Anterior cingulate cortex (tissue), 58 donors: Measurements from ENCODE around the gene CAMK2D.

Experiments
- DNase-seq, 58 donors: peaks; one replicate each; lab custom pipeline; 2025; lab: John Stamatoyannopoulos, UW

CAMK2D gene

DNA sequence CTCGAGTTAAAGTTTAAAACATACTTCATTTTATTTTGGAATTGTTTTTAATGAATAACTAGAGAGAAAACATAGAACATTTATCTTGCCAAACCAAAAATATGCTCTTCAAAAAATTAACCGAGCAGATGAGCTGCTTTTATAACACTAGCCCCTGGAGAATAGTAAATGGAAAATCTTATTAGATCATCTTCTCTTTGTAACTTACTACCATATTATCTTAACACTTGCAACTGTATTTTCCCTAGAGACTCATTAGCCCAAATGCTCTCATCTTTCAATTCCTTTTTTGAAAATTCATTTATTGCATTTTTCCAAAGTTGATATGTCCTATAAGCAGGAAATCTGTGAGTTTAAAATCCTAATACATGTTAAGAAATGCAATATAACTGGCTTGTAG lies 143.3 kb downstream of the CAMK2D start:
- DNase-seq: no peak

DNA sequence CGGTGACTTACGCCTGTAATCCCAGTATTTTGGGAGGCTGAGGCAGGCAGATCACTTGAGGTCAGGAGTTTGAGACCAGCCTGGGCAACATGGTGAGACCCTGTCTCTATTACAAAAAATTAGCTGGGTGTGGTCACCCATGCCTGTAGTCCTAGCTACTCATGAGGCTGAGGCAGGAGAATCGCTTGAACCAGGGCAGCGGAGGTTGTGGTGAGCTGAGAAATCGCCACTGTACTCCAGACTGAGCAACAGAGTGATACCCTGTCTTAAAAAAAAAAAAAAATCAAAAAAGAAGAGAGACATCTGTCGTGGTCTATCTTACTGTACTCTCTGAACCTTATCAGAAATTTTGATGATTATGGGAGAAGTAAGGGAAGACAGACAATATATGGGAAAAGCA lies 144.3 kb downstream of the CAMK2D start:
- no peak for DNase-seq

DNA sequence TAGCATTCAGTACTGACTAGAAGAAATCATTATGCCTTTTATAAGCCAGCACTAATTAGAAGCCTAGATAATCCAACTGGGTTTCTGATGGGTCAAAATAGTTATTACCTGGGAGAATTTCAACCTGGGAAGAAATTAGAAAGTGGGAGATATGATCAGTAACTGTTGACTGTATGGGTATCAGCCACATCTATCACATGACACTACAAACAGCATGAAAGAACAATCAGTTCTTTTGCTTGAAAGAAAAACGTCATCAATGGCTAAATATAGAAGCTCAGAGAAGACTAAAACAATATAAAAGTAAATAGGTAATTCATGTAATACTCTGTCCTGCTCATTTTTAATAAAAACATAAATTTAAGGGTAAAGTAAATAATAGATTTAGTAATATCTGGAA lies 145.1 kb downstream of the CAMK2D start:
- no peak for DNase-seq

DNA sequence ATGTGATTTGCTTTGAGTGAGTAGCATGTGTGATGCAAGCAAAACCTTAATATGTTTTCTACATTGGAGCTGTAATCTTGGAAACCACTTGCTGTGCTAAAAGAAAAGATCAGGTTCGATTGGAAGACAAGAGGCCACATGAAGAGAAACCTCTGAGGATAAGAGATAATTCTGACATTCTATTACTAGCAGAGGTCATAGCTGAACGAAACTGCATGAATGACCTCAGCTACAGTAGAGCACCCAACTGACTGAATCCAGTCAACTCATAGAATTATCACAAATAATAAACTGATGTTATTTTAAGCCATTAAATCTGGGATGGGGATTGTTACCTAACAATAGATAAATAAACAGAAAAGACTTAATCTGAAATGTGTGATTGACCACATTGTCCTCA lies 147.1 kb downstream of the CAMK2D start:
- no peak for DNase-seq

DNA sequence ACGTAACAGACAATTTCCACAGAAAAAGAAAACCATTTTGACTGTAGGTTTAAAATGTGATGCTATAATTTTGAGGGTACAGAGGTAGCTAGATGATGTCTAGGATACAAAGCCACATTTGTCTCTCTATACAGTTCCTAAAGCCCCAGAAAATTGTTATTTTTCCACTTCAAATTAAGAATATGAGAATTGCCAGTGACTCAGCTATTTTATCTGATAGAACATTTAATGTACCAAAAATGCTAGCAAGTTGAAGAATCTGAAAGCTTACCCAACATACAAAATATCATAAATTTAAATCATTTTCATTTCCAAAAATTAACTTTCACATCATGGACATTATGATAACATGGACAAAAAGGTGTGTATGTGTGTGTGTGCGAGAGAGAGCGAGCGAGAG lies 148.0 kb downstream of the CAMK2D start:
- no peak for DNase-seq

DNA sequence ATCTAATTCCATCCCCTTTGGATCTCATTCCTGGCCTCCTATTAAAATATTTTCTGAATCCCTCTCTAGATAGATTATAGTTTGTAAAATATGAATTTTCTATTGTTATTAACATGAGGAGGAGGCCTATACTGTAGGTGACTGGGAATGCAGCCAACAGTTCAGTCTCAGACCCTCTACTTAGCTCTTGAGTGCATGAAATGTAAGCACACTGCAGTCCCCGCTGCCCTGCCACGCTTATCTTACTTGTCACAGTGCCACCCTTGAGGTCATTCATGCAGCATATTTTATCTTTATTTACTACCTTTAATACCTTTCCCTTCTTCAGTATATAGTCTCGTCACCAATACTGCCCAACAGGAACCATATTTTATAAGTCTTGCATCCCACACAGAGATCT lies 151.0 kb downstream of the CAMK2D start:
- DNase-seq: no peak

DNA sequence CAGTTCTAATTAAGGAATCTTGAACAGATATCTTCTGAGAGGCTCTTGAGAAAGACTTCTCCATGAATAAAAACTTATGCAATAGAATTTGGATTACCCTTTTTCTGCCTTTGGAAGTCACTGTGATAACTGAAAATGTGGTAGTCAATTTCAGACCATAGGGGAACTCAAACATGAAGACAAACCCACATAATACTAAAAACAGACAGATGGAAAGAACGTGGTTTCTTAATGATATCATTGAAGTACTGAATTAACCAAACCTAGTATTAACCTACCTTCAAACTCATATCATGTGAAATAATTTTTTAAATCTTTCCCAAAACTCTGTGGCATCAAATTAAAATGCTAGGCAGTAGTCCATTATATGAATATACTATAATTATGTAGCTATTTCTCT lies 153.5 kb downstream of the CAMK2D start:
- no peak for DNase-seq

DNA sequence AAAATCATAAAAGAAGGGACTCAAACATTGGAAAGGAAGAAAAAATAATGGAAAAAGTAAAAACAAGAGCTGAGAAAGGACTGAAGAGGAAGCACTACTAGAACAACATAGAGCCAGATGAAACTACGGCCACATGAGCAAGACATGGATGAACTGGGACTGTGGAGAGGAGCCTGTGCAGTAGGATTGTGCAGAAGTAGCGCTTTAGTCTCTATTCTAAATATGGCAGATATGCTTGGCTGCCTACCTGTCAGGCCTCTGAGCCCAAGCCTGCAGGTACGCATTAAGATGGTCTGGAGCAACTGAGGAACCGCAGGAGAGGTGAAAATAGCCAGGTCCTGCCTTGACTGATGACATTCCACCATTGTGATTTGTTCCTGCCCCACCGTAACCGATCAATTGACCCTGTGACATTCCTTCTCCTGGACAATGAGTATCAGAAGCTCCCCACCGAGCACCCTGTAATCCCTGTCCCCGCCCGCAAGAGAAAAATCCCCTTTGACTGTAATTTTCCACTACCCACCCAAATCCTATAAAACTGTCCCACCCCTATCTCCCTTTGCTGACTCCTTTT lies 154.3 kb downstream of the CAMK2D start:
- no peak for DNase-seq

DNA sequence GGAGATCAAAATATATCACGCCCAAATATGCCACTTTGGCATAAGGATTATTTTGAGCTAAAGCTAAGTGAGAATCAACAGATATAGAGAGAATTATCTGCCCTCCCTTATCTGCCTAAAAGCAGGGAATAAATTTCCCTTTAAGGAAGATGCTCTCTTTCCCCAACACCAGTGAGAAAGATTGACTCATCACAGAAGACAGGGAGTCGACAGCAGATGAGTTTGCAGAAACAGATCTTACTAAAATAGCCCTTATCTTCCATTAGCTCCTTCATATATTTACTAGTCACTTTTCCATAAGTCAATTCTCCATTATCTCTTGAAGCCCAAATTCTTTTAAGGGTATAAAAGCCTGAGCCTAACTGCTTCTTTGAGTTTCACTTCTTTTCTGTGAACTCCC lies 156.6 kb downstream of the CAMK2D start:
- DNase-seq: no peak

DNA sequence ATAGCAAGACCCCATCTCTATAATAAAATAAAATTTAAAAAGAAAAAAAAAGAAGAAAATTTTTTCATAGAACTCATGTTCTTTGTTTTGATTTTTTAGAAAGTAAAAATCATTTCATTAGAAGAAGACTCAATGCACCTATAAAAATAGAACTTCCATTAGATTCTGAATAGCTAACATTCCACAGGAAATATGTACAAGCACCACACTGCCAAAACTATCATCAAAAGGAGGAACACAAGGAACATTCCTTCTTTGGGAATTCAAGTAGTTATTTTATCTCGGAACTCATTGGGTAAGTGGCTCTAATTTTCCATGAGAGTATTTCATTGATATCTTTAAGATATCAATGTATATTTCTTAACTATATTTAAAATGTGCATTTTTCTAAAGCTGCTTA lies 157.6 kb downstream of the CAMK2D start:
- no peak for DNase-seq

DNA sequence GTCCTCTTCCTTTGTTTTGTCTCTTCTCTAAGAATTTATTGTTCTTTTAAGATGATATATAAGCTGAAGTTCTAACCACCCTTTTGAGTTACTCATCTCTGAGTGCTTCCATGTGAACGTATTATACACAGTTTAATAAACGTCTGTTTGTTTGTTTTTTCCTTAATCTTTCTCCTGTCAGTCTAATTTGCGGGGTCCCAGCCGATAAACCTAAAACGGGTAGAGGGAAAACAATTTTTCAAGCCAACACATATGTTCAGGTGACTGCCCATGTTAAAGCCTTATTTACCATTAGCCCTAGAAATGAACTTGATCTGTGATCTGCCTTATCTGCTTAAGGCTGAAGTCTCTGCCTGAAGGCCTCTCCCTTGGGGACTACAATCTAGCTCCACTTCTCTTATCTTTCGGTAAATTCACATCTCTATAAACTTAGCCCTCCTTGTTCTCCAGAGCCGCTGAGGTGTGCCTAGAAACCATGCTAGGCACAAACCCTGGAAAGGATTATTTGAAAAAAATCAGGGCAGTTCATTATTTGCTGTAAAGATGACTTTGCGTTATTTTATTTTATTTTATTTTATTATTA lies 158.8 kb downstream of the CAMK2D start:
- DNase-seq: no peak

DNA sequence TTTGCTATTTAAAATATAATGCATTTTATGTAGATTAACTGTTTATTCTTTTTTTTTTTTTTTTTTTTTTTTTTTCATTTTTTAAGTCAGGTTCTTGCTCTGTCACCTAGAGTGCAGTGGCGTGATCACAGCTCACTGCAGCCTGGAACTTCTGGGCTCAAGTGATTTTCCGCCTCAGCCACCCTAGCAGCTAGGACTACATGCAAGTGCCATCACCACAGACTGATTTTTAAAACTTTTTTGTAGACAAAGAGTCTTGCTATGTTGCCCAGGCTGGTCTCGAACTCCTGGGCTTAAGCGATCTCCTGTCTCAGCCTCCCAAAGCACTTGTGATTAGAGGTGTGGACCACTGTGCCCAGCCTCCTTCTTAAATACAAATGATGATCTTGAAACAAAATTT lies 159.9 kb downstream of the CAMK2D start:
- DNase-seq: no peak

DNA sequence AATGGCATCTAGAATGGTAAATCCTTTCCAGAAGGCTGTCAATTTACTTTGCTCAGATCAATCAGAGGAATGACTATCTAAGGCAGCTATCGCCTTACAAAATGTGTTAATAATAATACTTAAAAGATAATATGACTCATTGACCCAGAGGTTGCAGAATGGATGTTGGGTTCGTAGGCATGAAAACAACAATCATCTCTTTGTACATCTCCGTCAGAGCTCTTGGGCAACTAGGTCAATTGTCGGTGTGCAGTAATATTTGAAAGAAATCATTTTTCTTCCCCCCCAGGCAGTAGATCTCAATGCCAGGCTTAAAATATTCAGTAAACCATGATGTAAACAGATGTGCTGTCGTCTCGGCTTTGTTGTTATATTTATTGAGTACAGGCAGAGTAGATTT lies 165.1 kb downstream of the CAMK2D start:
- DNase-seq: no peak

DNA sequence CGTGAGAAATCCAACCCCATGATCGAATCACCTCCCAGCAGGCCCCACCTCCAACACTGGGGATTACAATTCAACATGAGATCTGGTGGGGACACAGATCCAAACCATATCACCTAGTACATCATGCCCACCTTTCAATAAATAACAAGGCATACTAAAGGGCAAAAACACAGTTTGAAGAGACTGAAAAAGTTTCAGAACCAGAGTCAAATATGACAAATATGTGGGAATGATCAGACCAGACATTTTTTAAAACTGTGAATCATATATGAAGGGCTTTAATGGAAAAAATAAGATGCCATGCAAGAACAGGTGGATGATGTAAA lies 167.3 kb downstream of the CAMK2D start:
- no peak for DNase-seq

DNA sequence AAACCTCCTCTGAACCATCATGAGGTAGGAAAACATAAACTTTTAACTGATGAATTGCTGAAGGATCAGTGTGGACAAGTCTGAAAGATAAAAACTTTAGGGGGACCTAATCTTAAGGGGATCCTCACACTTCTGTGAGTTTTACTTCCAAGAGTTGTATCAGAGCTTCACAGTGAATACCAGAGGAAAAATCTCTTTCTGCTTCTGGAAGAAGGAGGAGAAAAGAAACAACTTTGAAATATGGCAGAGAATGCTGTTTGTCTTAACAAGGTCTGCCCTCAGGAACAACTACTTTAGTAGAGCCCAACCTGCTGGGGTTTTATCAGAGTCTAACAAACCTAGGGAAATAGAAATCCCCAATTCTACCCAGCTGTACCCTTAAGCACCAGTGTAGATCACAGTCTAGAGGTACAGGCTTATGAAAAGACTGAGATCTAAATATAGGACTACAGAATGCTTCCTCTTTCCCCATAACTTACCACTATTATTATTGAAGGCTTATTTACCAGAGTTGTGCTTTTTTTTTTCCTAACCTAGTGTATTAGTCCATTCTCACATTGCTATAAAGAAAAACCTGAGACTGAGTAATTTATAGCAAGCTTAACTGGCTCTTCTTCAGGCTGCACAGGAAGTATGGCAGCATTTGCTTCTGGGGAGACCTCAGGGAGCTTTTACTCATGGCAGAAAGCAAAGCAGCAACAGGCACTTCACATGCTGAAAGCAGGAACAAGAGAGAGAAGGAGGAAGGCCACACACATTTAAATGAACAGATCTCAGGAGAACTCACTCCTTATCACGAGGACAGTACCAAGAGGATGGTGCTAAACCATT lies 167.9 kb downstream of the CAMK2D start:
- no peak for DNase-seq

DNA sequence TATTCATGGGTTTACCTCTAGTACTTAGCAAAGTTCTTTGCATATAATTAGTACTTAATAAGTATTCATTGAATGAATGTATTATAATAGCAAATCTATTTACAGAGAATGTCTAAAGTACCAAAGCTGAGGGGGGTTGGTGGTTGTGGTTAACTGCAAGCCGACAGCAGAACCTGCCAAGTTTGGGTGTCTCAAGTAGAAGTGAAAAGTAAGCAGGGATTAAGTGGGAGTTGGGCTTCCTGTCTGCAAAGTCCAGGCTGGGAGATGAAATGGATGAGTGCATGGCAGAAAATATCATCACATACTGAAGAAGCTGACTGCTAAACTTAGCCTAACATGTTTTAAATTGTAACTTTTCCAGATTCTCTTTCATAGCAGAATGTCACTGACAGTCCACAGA lies 169.6 kb downstream of the CAMK2D start:
- DNase-seq: no peak

DNA sequence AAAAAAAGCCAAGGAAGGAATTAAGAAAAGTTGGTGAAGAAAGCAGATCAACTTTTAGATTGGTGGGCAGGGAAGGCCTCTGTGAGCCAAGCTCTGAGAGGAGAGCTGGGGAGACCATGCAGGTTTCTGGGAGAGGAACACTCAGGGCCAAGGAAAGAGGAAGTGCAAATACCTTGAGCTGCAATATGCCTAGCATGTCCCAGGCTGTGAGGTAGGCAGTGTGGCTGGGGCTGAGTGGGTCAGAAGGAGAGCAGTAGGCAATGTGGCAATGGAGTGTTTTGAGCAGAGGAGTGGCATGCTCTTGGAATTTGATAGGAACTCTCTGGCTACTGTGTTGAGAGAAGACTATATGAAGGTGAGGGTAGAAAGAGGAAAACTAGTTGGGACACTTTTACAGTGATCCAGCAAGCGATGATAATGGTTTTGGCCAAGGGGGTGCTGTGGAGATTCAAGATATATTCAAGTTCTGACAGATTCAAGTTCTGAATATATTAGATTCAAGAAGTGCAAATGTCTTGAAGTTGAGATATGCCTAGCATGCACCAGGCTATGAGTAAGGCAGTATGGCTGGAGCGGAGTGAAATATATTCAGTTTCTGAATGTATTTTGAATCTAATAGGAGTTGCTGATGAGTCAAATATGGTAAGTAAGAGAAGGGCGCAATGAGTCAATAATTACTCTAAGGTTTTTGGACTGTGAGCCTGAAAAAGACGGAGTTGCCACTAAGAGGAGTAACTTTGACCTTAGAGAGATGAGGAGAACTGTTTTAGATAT lies 172.5 kb downstream of the CAMK2D start:
- no peak for DNase-seq

DNA sequence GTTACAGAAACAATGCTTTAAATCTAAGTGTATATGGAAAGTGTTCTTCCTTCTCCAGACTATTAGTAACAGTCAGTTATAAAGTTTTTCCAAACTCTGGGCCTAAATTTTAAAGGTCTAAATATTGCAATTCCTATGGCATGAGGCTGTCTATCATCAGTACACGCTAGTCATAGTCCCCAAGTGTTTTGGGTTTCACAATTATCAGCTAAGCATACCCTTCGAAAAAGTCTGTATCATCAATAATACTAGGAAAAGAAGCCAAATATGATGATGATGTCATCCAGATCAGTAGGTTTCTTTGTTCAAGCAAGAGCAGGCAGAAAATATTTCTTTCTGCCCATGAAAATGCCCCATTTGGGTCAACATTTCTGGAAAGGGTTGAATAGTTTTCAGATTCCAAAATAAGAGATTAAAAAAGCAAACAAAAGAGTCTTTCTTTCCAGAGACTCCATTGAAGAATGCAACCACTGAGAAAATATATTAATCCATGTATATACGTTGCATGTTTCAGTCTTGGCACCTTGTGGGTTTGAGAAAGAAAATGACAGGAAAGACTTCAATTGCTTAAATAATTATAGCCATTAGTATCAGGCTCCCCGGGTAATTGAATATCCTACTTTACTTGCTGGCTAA lies 173.8 kb downstream of the CAMK2D start:
- no peak for DNase-seq

DNA sequence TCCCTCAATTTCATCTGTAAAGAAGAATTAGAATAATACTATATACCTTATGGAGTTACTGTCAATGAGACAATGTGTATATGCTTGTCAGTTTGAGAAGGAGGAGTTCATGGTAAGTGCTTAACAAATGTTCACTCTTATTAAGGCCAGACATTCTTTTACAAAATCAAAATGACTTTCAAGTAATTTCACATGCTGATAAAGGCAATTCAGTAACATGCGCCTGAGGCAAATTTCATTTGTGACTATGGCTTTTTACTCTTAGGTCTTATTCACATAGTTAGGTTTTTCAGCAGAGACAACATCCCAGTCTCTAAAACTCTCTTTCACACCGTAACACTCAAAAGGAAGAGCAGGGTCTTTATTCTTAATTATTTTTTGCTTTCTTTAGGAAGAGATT lies 174.4 kb downstream of the CAMK2D start:
- DNase-seq: no peak

DNA sequence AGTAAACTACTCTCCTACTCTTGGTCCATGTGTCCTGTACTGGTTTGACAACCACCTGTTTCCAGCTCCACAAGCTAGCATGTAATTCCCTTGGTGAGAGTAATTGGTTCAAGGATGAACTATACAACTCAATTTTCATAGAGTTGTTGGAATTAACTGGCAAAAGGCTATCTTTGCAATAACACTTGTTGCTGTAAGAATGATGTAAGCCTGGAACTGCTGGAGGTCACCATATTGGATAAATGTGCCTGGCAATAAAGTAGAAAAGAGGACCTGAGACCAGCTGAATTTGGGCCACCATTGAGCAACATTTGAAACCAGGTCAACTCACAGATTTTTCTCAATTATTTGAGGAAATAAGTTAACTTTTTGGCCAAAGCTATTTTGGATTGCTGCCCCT lies 175.5 kb downstream of the CAMK2D start:
- no peak for DNase-seq
